ENCODE results near the gene SPIRE1. TPM values are rescaled to one million over a fixed set of nuclear protein-coding genes. Genes with fewer than 3 reads are reported as not detected.

Gene SPIRE1
- total and polyA plus RNA-seq, 4 donors = 0.29 to 5.7 (median 3.2) TPM

- TF ChIP-seq SP1 (IDR thresholded peaks at IDR 0.05) = no peak
- no peak for TF ChIP-seq RXRA (IDR thresholded peaks at IDR 0.05)
Observed at GRCh38 chr18:12421732-12422131, 236.2 kb downstream of the SPIRE1 start (continued).

DNA sequence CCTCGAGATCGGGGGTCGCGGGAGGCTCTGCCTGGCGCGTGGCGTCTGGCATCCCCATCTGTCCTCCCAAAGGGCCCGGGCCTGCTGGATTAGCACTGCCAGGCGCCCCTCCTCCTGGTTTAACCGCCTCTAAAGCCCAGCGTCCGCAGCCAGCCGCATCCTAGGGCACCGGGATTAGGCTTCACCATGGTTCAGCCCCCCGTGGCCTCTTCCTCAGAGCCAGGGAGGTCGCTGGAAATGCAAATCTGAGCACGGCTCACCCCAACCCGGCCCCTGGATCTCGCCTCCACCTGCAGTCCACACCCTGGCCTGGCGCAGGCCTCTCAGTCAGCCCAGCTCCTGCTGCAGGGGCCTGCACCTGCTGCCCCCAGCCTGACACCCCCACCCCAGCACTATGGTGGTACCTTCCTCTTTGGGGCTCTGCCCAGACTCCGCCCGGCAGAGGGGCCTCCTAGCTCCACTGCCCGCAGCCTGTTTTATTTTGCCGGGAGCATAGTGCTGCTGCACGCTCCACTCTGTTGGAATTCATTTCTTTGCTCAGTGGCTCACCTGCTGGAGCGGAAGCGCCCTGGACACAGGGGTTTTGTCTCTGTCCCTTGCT, 237.0 kb downstream of the SPIRE1 start:
- peaks cover 0 to 6% (median 4%) of the 10 kb centered on the region in 4 donors for H3K4me1 ChIP-seq (ENCODE audit: control insufficient read depth in 4 of 4, insufficient read depth in 4 of 4, low read length in 3 of 4)
- H3K4me3 ChIP-seq (ENCODE audit: low read depth in 1 of 3, low read length in 3 of 3) = no peak overlapping the region
- 55% methylated on average over 27 of the region's 27 CpGs for WGBS
- H3K27me3 ChIP-seq (ENCODE audit: control insufficient read depth in 4 of 4, insufficient read depth in 4 of 4, low read length in 3 of 4) = no peaks in the 10 kb centered on the region
- H3K36me3 ChIP-seq (ENCODE audit: control insufficient read depth in 4 of 4, insufficient read depth in 3 of 4, low read depth in 1 of 4, low read length in 3 of 4) = peaks cover 0 to 1% (median 0%) of the 10 kb centered on the region in 4 donors
- H3K9ac ChIP-seq (ENCODE audit: low read depth in 1 of 2, low read length in 2 of 2) = no peak overlapping the region
- no peak overlapping the region for H3K27ac ChIP-seq (ENCODE audit: low read depth in 1 of 2, low read length in 2 of 2)
- no peak for DNase-seq (ENCODE audit: low spot score)
- no peaks in the 10 kb centered on the region for H3K9me3 ChIP-seq (ENCODE audit: control insufficient read depth in 4 of 4, low read length in 3 of 4)
- TF ChIP-seq, protein P1, sequence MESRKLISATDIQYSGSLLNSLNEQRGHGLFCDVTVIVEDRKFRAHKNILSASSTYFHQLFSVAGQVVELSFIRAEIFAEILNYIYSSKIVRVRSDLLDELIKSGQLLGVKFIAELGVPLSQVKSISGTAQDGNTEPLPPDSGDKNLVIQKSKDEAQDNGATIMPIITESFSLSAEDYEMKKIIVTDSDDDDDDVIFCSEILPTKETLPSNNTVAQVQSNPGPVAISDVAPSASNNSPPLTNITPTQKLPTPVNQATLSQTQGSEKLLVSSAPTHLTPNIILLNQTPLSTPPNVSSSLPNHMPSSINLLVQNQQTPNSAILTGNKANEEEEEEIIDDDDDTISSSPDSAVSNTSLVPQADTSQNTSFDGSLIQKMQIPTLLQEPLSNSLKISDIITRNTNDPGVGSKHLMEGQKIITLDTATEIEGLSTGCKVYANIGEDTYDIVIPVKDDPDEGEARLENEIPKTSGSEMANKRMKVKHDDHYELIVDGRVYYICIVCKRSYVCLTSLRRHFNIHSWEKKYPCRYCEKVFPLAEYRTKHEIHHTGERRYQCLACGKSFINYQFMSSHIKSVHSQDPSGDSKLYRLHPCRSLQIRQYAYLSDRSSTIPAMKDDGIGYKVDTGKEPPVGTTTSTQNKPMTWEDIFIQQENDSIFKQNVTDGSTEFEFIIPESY (IDR thresholded peaks at IDR 0.05) = no peak
- TF ChIP-seq GABPA (IDR thresholded peaks at IDR 0.05 in 1 of 2, conservative IDR thresholded peaks at IDR 0.05 in 1 of 2) (no peak), NR2F2 (IDR thresholded peaks at IDR 0.05) (no peak), JUND (IDR thresholded peaks at IDR 0.05) (no peak)

DNA sequence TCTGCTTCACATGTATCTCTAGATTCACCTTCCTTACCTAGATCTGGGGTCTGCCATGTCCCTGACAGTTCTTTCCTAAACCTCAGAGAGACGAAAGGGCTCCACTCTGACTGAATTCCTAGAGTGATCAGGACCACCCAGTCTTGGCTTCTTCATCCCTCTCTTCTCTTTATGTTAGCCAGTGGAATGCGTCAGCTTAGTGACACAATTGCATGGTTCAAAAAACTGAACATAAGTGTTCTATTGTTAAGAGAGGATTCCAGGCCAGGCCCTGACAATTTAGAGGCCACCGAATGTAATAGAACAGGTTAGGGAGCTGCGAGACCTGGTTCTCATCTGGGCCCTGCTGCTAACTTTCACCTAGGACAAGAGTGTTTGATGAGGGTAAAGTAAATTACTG, 240.2 kb downstream of the SPIRE1 start:
- no peak overlapping the region for H3K9ac ChIP-seq (ENCODE audit: low read depth in 1 of 2, low read length in 2 of 2)
- TF ChIP-seq ATF3 (IDR thresholded peaks at IDR 0.05) (no peak), FOXA1 (IDR thresholded peaks at IDR 0.05) (no peak), HNF4A (conservative IDR thresholded peaks at IDR 0.05) (no peak), RXRA (IDR thresholded peaks at IDR 0.05) (no peak), SP1 (IDR thresholded peaks at IDR 0.05) (no peak), NR2F2 (IDR thresholded peaks at IDR 0.05) (no peak), RAD21 (IDR thresholded peaks at IDR 0.05) (no peak), HNF4G (IDR thresholded peaks at IDR 0.05) (no peak), FOXA2 (IDR thresholded peaks at IDR 0.05) (no peak)
- TF ChIP-seq, protein P2, sequence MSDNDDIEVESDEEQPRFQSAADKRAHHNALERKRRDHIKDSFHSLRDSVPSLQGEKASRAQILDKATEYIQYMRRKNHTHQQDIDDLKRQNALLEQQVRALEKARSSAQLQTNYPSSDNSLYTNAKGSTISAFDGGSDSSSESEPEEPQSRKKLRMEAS (IDR thresholded peaks at IDR 0.05) = no peak
- TF ChIP-seq, protein P3, sequence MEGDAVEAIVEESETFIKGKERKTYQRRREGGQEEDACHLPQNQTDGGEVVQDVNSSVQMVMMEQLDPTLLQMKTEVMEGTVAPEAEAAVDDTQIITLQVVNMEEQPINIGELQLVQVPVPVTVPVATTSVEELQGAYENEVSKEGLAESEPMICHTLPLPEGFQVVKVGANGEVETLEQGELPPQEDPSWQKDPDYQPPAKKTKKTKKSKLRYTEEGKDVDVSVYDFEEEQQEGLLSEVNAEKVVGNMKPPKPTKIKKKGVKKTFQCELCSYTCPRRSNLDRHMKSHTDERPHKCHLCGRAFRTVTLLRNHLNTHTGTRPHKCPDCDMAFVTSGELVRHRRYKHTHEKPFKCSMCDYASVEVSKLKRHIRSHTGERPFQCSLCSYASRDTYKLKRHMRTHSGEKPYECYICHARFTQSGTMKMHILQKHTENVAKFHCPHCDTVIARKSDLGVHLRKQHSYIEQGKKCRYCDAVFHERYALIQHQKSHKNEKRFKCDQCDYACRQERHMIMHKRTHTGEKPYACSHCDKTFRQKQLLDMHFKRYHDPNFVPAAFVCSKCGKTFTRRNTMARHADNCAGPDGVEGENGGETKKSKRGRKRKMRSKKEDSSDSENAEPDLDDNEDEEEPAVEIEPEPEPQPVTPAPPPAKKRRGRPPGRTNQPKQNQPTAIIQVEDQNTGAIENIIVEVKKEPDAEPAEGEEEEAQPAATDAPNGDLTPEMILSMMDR (IDR thresholded peaks at IDR 0.05; ENCODE audit: low read depth, low read length, missing input control) = no peak
- TF ChIP-seq, protein P4, sequence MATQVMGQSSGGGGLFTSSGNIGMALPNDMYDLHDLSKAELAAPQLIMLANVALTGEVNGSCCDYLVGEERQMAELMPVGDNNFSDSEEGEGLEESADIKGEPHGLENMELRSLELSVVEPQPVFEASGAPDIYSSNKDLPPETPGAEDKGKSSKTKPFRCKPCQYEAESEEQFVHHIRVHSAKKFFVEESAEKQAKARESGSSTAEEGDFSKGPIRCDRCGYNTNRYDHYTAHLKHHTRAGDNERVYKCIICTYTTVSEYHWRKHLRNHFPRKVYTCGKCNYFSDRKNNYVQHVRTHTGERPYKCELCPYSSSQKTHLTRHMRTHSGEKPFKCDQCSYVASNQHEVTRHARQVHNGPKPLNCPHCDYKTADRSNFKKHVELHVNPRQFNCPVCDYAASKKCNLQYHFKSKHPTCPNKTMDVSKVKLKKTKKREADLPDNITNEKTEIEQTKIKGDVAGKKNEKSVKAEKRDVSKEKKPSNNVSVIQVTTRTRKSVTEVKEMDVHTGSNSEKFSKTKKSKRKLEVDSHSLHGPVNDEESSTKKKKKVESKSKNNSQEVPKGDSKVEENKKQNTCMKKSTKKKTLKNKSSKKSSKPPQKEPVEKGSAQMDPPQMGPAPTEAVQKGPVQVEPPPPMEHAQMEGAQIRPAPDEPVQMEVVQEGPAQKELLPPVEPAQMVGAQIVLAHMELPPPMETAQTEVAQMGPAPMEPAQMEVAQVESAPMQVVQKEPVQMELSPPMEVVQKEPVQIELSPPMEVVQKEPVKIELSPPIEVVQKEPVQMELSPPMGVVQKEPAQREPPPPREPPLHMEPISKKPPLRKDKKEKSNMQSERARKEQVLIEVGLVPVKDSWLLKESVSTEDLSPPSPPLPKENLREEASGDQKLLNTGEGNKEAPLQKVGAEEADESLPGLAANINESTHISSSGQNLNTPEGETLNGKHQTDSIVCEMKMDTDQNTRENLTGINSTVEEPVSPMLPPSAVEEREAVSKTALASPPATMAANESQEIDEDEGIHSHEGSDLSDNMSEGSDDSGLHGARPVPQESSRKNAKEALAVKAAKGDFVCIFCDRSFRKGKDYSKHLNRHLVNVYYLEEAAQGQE (IDR thresholded peaks at IDR 0.05) = no peak
- TF ChIP-seq, protein P1 (IDR thresholded peaks at IDR 0.05) = no peak
- H3K27ac ChIP-seq (ENCODE audit: low read depth in 1 of 2, low read length in 2 of 2) = no peak overlapping the region
- H3K4me1 ChIP-seq (ENCODE audit: control insufficient read depth in 4 of 4, insufficient read depth in 4 of 4, low read length in 3 of 4) = peaks cover 0 to 6% (median 4%) of the 10 kb centered on the region in 4 donors
- H3K27me3 ChIP-seq (ENCODE audit: control insufficient read depth in 4 of 4, insufficient read depth in 4 of 4, low read length in 3 of 4) = no peaks in the 10 kb centered on the region
- no peak overlapping the region for H3K4me3 ChIP-seq (ENCODE audit: low read depth in 1 of 3, low read length in 3 of 3)
- H3K9me3 ChIP-seq (ENCODE audit: control insufficient read depth in 4 of 4, low read length in 3 of 4) = no peaks in the 10 kb centered on the region
- WGBS = 93% methylated on average over 4 of the region's 4 CpGs
- no peaks in the 10 kb centered on the region for H3K36me3 ChIP-seq (ENCODE audit: control insufficient read depth in 4 of 4, insufficient read depth in 3 of 4, low read depth in 1 of 4, low read length in 3 of 4)
- no peak for DNase-seq (ENCODE audit: low spot score)
